ENCODE measurements around the gene FAM171A1.

FAM171A1 gene

DNA sequence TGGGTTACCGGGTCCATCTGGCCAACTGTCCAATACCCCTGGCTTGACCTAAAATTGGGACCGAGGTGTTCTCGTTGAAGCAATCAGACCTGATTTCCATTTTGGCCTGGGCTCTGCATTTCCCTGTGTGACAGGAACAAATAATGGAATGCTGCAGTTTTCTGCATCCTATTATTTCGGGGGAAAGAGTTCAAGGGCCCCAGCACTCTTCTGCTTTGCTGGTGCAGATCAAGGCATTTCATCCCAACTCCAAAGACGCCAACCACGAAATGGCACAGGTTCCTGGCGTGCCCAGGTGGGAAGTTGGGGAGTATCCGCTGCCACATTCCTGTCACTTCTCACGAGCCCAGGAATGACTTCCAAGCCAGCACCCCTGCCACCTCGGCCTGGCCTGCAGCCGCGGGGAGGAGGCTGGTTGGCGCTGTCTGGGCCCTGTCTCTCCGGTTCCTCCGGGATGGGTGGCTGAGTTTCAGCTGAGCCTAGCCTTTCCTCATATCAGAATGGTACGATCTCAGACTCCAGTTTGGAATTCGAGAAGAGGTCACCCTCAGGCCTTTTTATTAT is 56.5 kb downstream of the FAM171A1 start:
- no peak overlapping the region for H3K27ac ChIP-seq
- no peak for TF ChIP-seq ZFX (IDR thresholded peaks at IDR 0.05)
- TF ChIP-seq CTCF (conservative IDR thresholded peaks at IDR 0.05): no peak

DNA sequence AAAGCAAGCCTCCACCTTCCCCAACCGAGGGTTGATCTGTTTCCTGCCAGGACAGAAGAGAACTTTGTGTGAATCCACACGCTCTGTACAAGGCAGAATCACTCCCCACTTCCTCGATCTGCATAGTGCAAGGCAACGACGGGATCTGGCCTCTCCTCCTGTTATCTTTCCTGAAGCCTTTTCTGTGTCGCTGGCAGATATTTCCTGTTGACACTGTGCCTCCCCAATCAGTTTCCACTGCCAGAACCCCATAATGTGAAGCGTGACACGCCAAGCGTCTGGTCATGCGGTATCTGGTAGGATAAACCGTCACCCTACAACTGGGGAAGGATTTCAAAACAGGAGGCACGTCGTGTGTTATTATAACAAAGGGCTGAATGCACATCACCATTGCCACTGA is 57.2 kb downstream of the FAM171A1 start:
- no peak for TF ChIP-seq ZFX (IDR thresholded peaks at IDR 0.05)
- TF ChIP-seq CTCF (conservative IDR thresholded peaks at IDR 0.05): no peak
- no peak overlapping the region for H3K27ac ChIP-seq

- H3K27ac ChIP-seq: no peak overlapping the region
- TF ChIP-seq CTCF (conservative IDR thresholded peaks at IDR 0.05) (no peak), ZFX (IDR thresholded peaks at IDR 0.05) (no peak)
Measured at GRCh38 chr10:15313047-15313446, 58.0 kb downstream of the FAM171A1 start.

- no peak overlapping the region for H3K27ac ChIP-seq
- no peak for TF ChIP-seq CTCF (conservative IDR thresholded peaks at IDR 0.05)
- TF ChIP-seq ZFX (IDR thresholded peaks at IDR 0.05): no peak
Measured at GRCh38 chr10:15311569-15312280, 59.4 kb downstream of the FAM171A1 start.

- peak overlapping the region; percentile 56 for H3K27ac ChIP-seq
- TF ChIP-seq ZFX (IDR thresholded peaks at IDR 0.05) (no peak), CTCF (conservative IDR thresholded peaks at IDR 0.05) (no peak)
Measured at GRCh38 chr10:15310776-15311568, 60.1 kb downstream of the FAM171A1 start.

- no peak overlapping the region for H3K27ac ChIP-seq
- TF ChIP-seq CTCF (conservative IDR thresholded peaks at IDR 0.05) (no peak), ZFX (IDR thresholded peaks at IDR 0.05) (no peak)
Measured at GRCh38 chr10:15309221-15309620, 61.9 kb downstream of the FAM171A1 start.

- TF ChIP-seq CTCF (conservative IDR thresholded peaks at IDR 0.05) (no peak), ZFX (IDR thresholded peaks at IDR 0.05) (no peak)
- no peak overlapping the region for H3K27ac ChIP-seq
Measured at GRCh38 chr10:15306735-15307280, 64.3 kb downstream of the FAM171A1 start.

All from C4-2B (cell line).